GM21381 (cell line): ENCODE data around the gene NKG7.
"Not testable (repeated sequence)": the region's sequence is repeated elsewhere in the genome, so short reads cannot be mapped to it uniquely, and the experiment has no call there.

Source experiments
- ATAC-seq: cut with Tn5 transposase; IDR thresholded peaks from one replicate; pipeline ENCODE4 v1.9.1; 2021; ENCODE audit warnings: mild to moderate bottlenecking, moderate library complexity; ENCODE audit not compliant: unreplicated experiment

Gene NKG7, protein sequence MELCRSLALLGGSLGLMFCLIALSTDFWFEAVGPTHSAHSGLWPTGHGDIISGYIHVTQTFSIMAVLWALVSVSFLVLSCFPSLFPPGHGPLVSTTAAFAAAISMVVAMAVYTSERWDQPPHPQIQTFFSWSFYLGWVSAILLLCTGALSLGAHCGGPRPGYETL

DNA sequence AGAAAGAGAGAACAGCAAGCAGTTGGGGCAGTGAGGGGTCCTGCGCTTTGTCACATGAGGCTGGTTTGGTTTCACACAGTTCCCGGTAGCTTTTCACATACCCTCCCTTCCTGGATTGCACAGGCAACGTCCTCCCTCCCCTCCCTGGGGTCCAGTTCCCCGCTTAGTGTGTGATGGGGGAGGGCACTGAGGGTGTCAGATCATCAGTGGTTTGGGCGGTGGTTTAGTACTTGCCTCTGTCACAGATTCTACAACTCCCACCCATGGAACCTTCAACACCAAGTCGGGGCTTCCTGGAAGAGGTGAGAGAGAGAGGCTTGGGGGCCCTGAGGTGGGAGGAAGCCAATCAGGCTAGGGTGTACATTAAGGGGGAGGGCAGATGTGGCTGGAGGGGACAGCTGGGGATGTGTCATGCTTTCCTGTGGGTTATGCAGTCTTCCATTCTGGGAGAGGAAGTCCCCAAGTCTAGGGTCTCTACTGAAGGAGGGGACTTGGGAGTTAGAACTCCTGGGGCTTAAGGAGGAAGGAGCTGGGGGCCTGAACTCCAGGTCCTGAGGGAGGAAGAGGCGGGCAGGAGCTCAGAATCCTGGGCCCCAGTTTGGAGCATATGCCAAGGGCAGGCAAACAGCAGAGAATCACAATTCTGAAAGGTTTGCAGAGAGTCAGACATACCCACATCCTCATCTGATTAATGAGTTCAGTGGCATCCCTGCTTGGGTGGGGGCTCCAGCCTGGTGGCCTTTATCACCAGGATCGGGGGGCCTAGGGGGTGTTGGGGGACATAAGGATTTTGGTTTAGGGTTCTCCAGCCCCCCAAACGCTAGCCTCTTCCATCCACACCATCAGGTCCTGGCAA is at the start of gene NKG7:
Gene NKG7 (minus strand): TSS at position 6 of the 856 bp plus-strand sequence. CDS start 119 bp downstream, outside the sequence.
- ATAC-seq, result no peak

DNA sequence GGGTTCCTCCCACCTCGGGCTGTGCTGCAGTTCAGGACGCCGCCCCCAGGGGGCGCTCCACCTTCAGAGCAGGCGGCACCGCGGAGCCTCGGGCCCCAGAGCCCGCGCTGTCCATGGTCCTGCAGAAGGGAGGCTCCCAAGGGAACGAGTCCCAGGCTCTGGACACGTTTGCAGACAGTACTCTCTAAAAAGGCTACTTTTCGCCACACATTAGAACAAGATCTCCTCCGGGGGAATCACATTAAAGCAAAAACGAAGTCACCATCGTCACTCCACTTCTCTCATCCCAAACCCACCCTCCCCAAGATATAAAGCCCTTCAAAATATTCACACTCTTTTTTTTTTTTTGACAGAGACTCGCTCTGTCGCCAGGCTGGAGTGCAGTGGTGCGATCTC is 49.6 kb upstream of the NKG7 start:
- no peak for ATAC-seq

- no peak for ATAC-seq
Observed at GRCh38 chr19:51421229-51422052, 49.0 kb upstream of the NKG7 start.

DNA sequence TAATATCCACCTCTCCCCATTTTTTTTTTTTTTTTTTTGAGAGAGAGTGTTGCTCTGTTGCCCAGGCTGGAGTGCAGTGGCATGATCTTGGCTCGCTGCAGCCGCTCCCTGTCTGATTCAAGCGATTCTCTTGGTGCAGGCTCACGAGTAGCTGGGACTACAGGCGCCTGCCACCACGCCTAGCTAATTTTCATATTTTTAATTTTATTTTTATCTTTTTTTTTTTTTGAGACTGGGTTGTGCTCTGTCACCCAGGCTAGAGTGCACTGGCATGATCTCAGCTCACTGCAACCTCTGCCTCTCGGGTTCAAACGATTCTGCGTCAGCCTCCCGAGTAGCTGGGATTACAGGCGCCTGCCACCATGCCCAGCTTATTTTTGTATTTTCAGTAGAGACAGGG is 48.1 kb upstream of the NKG7 start:
- ATAC-seq, result not testable (repeated sequence)

DNA sequence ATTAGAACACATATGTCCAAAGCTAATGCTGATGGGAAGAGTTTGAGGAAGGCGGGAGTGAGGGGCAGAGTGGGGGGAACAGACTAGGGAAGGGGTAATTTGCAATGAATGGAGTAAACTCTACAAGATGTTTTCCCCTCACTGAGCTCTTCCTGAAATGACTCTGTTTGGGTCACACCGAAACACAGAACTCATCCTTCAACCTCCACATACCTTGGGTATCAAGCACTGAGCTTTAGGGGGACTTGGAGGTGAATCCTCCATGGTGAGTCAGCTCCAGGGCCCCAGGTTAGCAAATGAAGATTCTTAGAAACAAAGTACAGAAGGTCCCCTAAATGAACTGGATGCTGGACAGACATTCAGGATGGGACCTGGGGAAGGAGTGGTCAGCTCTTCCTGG is 46.3 kb upstream of the NKG7 start:
- ATAC-seq, result no peak

- peak; percentile 20 for ATAC-seq
Observed at GRCh38 chr19:51417810-51418157, 45.3 kb upstream of the NKG7 start.

GRCh38 chr19:51417107-51417809 is 44.8 kb upstream of the NKG7 start, which contains the start of gene SIGLEC10:
Gene SIGLEC10 (minus strand): TSS chr19:51417642. CDS start chr19:51417581, 61 bp downstream.
- peak; percentile 60 for ATAC-seq

DNA sequence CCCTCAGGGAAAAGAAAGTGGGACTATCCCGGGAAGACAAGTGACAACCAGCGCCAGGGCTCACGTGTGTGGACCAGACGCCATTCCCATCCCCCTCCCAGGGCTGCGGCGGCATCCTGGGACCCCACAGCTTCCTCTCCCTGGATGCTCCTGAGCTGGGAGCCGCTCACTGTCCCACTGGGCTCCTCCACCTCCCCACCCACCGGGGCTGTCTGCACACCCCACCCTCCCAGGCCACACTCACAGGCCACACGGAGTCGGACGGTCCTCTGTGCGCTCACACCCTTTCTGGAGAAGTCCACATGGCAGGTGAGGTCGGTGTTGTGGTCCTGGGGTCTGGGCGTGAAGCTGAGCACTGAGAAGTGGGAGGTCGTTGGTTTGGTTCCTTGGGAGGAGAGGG is 44.0 kb upstream of the NKG7 start:
- ATAC-seq, result not testable (repeated sequence)

- ATAC-seq, result no peak
Observed at GRCh38 chr19:51415187-51415586, 42.7 kb upstream of the NKG7 start.

GRCh38 chr19:51410950-51411748 is 38.7 kb upstream of the NKG7 start:
- no peak for ATAC-seq

GRCh38 chr19:51407511-51408131 is 35.2 kb upstream of the NKG7 start:
- ATAC-seq, result no peak

DNA sequence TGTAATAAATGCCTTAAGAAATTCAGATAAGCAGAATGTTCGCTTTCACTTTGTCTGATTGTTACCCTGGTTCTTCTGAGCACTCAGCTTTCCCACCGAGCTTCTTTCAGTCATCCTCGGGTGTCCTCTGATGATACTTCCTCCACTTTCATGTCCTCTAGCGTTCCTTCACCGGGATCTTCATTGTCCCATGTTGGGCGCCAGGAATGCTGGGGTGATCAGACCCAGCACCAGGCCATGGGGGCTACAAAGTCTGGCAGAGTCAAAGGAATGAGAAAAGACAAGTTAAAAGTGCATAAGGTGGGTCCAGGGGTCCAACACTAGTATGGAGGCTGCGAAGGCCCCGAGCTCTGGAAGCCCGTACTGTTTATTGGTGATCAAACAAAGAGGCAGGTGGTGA is 29.7 kb upstream of the NKG7 start:
- ATAC-seq, result no peak

DNA sequence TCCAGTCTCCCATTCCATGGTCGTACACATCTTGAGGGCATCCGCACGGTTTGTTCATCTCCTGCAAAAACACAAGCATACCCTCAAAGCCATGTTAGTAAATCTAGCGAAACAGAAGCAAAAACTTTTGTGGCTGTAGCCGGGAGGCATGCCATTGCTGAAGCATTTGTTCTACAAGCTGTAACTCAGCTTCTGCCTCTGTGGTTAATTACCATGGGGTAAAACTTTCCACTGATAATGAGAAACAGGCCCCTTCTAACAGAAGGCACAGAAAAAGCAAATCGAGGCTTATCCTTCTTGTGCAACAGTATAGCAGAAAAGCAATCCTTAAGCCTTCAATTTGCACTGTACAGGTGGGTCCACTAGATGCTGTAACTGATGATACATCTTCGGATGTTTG is 27.5 kb upstream of the NKG7 start:
- ATAC-seq, result not testable (repeated sequence)

DNA sequence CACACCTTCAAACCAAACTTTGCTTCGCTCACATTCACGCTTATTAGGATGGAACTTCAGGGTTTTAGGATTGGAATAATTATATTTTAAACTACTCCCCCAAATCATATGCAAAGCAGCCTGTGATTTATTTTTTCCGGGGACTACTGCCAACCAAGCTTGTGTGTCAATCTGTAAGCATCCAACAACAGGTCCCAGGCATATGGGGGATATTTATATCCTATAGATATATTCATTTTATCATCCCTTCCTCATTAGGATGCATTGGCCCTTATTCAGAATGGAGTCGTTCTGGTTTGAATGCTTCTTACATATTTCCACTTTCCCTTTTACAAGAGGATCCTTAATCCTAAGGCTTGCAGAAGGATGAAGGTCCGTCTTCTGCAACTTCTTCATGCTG is 26.8 kb upstream of the NKG7 start:
- ATAC-seq, result no peak

DNA sequence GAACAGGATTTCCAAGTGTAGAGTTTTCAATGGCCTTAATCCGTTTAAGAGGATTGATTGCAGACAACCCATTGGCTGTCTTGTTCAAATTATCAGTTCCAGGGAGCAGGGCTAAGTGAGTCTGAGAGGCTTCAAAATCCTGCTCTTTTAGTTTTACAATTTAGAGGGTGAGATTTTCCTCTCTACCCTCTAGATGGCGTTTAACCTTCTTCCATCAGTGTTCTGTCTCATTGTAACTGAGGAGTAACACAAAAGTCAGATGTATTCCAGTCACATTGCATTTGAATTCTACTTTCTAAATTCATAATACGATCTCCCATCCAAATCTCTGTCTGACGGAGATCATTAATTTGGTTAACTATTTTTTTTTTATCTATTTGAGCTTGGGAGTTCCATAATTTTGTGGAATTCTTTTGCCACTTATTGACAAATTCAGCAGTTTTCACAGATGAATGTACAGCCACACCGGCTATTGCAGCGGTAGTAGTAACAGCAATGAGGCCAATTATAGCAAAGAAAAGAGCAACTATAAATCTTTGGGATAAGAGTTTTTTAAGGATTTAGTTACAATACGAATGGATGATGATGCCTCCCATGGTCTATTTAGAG is 25.7 kb upstream of the NKG7 start:
- ATAC-seq, result no peak

DNA sequence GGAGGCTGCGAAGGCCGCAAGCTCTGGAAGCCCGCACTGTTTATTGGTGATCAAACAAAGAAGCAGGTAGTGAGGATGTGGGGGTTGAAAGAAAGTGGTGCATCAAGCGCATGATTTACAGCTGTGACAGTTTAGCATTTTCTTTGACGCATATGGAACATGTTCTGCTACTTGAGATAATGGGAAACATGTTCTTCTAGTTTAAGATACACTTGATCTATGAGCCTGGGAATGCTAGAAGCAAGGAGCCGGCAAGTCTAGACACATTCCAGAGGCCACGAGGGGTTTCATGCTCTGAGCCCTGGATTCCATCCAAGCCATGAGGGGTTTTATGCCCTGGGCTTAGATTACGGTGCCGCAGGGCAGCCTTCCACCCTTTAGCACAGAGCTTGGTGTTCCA is 25.0 kb upstream of the NKG7 start:
- ATAC-seq, result not testable (repeated sequence)

- ATAC-seq, result no peak
Observed at GRCh38 chr19:51396175-51396574, 23.7 kb upstream of the NKG7 start.

DNA sequence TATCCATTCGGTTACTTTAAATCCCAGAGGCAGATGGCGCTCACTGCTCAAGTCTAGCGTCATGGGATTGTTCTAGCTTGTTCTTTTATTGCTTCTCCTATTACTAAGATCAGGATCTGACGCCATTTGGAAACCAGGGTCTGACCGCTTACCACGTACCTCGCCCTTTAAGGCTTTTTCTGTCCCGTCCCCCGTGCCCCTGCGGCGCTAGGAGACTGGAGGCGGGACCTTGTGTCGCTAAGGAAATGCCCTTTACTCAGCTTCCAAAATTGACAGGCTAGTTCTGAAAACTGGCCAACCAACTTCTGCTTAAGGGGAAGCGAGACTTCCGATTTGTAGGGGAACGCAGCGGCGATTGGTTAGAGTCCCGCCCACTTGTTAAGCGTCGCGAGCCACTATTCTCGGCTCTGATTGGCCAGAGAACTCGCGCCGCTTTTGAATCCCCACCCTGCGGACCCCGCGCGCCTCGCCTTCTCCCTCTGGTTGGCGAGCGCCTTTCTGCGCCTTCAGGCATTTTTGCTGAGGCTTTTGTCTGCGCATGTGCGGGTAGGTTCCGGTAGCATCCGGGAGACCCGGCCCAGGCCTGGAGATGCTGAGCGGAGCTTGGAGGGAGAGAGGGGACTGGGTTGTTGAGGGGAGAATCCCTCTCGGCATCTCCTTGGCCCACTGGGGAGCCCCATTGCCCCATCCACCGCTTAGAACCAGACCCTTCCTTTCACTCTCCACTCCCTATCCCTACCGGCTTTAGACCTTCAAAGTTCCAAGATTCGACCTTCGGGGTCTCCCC is 21.8 kb upstream of the NKG7 start:
- peak; percentile 84 for ATAC-seq
